PC-9 (cell line): ENCODE results near the gene MLIP.

Source experiments
- CTCF ChIP-seq: fragments of 200-600 bp; sonication (generic); conservative IDR thresholded peaks from 2 replicates; pipeline ENCODE4 v1.6.1; 2017; ENCODE audit warnings: mixed run types, antibody characterized with exemption, mild to moderate bottlenecking, moderate library complexity
- EZH2 ChIP-seq: fragments of 200-600 bp; sonication (generic); IDR thresholded peaks from 2 replicates; pipeline ENCODE4 v1.8.0; 2017; ENCODE audit warnings: antibody characterized with exemption, low read depth

GRCh38 chr6:54255886-54256285, 144.6 kb downstream of the MLIP start:
- TF ChIP-seq CTCF = no peak
- TF ChIP-seq EZH2 = no peak
